T-helper 2 cell treated with Interferon-gamma antibody and Interleukin-4, amounts not matched to agents 5 μg/mL and 100 μg/mL, for 36 hours (primary cell): ENCODE data around the gene SCAPER.

ENCODE experiments used
- DNase-seq: peaks from one replicate; pipeline ENCODE4 v3.0.0; 2021; ENCODE audit warnings: low spot score
- H3K27ac Mint-ChIP-seq: one replicate; pipeline ENCODE4 v1.8.0; 2021; ENCODE audit warnings: mild to moderate bottlenecking, mixed read lengths
- H3K27me3 Mint-ChIP-seq: one replicate; pipeline ENCODE4 v1.8.0; 2021; ENCODE audit warnings: low read depth, mixed read lengths
- H3K36me3 Mint-ChIP-seq: one replicate; pipeline ENCODE4 v1.8.0; 2021; ENCODE audit warnings: low read depth, mixed read lengths
- H3K4me1 Mint-ChIP-seq: one replicate; pipeline ENCODE4 v1.8.0; 2021; ENCODE audit warnings: low read depth, mixed read lengths
- H3K4me3 Mint-ChIP-seq: one replicate; pipeline ENCODE4 v1.8.0; 2022; ENCODE audit warnings: mild to moderate bottlenecking, moderate library complexity, mixed read lengths
- H3K9me3 Mint-ChIP-seq: one replicate; pipeline ENCODE4 v1.8.0; 2021; ENCODE audit warnings: mixed read lengths

The SCAPER gene

DNA sequence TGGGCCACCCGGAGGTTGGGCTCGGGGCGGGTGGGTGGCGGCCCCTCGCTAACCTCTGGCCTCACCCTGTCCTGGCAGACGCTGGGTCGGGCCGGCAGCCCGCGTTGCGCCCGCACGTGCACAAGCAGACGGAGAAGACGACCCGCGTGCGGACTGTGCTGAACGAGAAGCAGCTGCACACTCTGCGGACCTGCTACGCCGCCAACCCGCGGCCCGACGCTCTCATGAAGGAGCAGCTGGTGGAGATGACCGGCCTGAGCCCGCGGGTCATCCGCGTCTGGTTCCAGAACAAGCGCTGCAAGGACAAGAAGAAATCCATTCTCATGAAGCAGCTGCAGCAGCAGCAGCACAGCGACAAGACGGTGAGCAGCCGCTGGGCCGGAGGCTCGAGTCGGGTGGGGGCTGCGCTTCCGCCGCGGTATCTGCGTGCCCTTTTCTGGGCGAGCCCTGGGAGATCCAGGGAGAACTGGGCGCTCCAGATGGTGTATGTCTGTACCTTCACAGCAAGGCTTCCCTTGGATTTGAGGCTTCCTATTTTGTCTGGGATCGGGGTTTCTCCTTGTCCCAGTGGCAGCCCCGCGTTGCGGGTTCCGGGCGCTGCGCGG lies 564.8 kb downstream of the SCAPER start:
- no peak overlapping the region for H3K27ac Mint-ChIP-seq
- H3K27me3 Mint-ChIP-seq = peaks cover 81% of the 10 kb centered on the region
- peak overlapping the region; percentile 87 for H3K4me3 Mint-ChIP-seq
- H3K9me3 Mint-ChIP-seq = no peaks in the 10 kb centered on the region
- peaks cover 13% of the 10 kb centered on the region for H3K36me3 Mint-ChIP-seq
- peaks cover 36% of the 10 kb centered on the region for H3K4me1 Mint-ChIP-seq
- no peak for DNase-seq

- H3K27me3 Mint-ChIP-seq = peaks cover 77% of the 10 kb centered on the region
- no peaks in the 10 kb centered on the region for H3K9me3 Mint-ChIP-seq
- H3K36me3 Mint-ChIP-seq = peaks cover 13% of the 10 kb centered on the region
- no peak for DNase-seq
- peaks cover 36% of the 10 kb centered on the region for H3K4me1 Mint-ChIP-seq
- peak overlapping the region; percentile 87 for H3K4me3 Mint-ChIP-seq
- H3K27ac Mint-ChIP-seq = no peak overlapping the region
These were observed 565.6 kb downstream of the SCAPER start for GRCh38 chr15:76339305-76340197.

- Mint-ChIP-seq H3K4me3 (peak overlapping the region; percentile 54), H3K4me1 (peaks cover 36% of the 10 kb centered on the region), H3K27me3 (peaks cover 72% of the 10 kb centered on the region), H3K27ac (peak overlapping the region; percentile 1), H3K36me3 (peaks cover 13% of the 10 kb centered on the region), H3K9me3 (no peaks in the 10 kb centered on the region)
- DNase-seq = no peak
These were observed 566.4 kb downstream of the SCAPER start for GRCh38 chr15:76338486-76339304.

- H3K27ac Mint-ChIP-seq = no peak overlapping the region
- DNase-seq = no peak
These were observed 567.2 kb downstream of the SCAPER start for GRCh38 chr15:76337696-76338485.

DNA sequence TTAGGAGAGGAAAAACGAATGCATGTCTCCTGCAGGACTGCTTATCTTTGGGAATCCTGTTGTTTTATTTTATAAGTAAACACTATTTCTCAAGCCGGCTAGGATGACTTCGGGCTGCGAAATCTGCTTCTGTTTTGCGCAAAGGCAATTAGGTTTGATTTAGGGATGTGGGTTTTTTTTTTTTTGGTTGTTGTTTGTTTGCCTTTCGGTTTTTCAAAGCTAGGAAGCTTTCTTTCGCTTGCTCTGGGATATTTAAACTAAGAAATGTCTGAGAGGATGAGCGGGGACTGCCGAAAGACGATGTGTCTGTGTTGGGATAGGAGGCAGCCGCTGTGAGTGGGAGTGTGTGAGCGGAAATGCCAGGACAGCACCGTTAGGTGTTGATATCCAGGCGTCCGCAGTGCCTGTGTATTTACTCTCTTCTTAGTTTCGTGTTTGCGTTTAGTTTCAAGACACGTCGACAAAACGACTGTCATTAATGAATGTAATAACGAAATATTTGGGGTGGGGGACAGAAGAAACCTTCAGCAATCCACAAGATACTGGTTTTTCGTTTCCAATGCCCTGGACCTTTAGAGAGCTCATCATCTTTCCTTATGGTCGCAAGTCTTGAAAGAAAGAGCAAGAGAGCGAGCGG lies 568.0 kb downstream of the SCAPER start:
- peaks cover 13% of the 10 kb centered on the region for H3K36me3 Mint-ChIP-seq

More at GRCh38 chr15:76337696-76338485, 567.2 kb downstream of the SCAPER start:
- peaks cover 36% of the 10 kb centered on the region for H3K4me1 Mint-ChIP-seq
- H3K36me3 Mint-ChIP-seq = peaks cover 13% of the 10 kb centered on the region
- peaks cover 64% of the 10 kb centered on the region for H3K27me3 Mint-ChIP-seq
- peak overlapping the region; percentile 95 for H3K4me3 Mint-ChIP-seq
- H3K9me3 Mint-ChIP-seq = no peaks in the 10 kb centered on the region

GRCh38 chr15:76336254-76337058 lies 568.7 kb downstream of the SCAPER start, which contains the start of gene ISL2:
Gene ISL2 (plus strand): TSS chr15:76336773. CDS start chr15:76336884, 111 bp downstream.
- H3K4me3 Mint-ChIP-seq = peak within 1 kb of the TSS; percentile 95
- H3K9me3 Mint-ChIP-seq = no peaks in the 10 kb centered on the region
- peaks cover 13% of the 10 kb centered on the region for H3K36me3 Mint-ChIP-seq
- H3K27ac Mint-ChIP-seq = peak within 1 kb of the TSS; percentile 70
- peaks cover 33% of the 10 kb centered on the region for H3K4me1 Mint-ChIP-seq
- H3K27me3 Mint-ChIP-seq = peaks cover 55% of the 10 kb centered on the region
- DNase-seq = peak; percentile 88

More for the DNA sequence above, 568.0 kb downstream of the SCAPER start:
- DNase-seq = no peak
- H3K27ac Mint-ChIP-seq = peak overlapping the region; percentile 70
- no peaks in the 10 kb centered on the region for H3K9me3 Mint-ChIP-seq
- peaks cover 62% of the 10 kb centered on the region for H3K27me3 Mint-ChIP-seq
- peaks cover 36% of the 10 kb centered on the region for H3K4me1 Mint-ChIP-seq
- peak overlapping the region; percentile 95 for H3K4me3 Mint-ChIP-seq

DNA sequence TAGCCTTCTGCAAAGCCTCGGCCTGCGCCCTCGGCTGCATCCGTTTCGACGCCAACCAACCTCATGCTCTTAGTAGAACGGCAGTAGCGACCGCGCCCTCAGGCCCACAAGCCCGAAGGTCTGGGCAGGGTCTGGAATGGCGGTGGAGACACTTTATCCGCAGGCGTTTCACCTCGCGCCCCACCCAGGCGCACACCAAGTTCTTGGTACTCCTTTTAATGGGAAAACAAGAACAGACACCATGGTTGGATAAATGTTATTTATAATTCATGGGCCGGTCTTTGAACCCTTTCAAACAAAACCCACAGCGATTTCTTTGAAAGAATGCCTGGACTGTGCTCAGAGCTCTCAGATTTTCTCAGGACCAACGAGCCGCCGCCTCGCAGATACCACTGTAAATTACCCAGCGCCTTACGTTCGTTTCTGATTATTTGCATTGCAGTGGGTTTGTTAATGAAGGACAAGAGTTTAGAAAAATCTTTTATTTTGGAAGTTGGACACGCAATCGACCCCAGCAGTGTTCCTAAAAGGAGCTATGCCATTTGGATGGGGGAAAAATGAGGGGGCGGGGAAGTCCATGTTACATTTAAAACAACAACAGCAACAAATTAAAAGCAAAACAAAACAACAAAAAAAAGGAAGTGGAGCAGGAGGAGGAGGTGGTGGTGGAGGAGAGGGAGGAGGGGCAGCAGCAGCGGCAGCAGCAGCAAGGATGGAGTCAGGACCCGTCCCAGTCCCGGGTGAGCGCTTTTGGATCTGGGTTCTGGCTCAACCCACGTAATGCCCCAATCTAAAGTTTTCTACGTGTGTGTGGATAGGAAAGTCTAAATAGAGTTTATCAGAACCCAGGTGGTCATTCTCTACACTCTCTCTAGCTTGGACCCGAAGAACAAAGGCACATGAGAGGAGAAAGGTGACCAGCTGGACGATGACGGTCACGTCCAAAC lies 569.6 kb downstream of the SCAPER start:
- peak overlapping the region; percentile 60 for H3K27ac Mint-ChIP-seq
- no peak for DNase-seq
- H3K4me1 Mint-ChIP-seq = peaks cover 31% of the 10 kb centered on the region
- peaks cover 13% of the 10 kb centered on the region for H3K36me3 Mint-ChIP-seq
- peak overlapping the region; percentile 95 for H3K4me3 Mint-ChIP-seq
- H3K27me3 Mint-ChIP-seq = peaks cover 48% of the 10 kb centered on the region
- no peaks in the 10 kb centered on the region for H3K9me3 Mint-ChIP-seq

GRCh38 chr15:76334438-76335306 lies 570.5 kb downstream of the SCAPER start:
- Mint-ChIP-seq H3K4me3 (peak overlapping the region; percentile 95), H3K27ac (no peak overlapping the region), H3K9me3 (no peaks in the 10 kb centered on the region), H3K27me3 (peaks cover 46% of the 10 kb centered on the region), H3K4me1 (peaks cover 27% of the 10 kb centered on the region), H3K36me3 (peaks cover 9% of the 10 kb centered on the region)
- DNase-seq = no peak

- H3K36me3 Mint-ChIP-seq = peaks cover 9% of the 10 kb centered on the region
- no peak overlapping the region for H3K27ac Mint-ChIP-seq
- peaks cover 25% of the 10 kb centered on the region for H3K4me1 Mint-ChIP-seq
- H3K9me3 Mint-ChIP-seq = no peaks in the 10 kb centered on the region
- no peak for DNase-seq
- H3K4me3 Mint-ChIP-seq = no peak overlapping the region
- peaks cover 46% of the 10 kb centered on the region for H3K27me3 Mint-ChIP-seq
These were observed 571.3 kb downstream of the SCAPER start for GRCh38 chr15:76333720-76334437.

- peaks cover 5% of the 10 kb centered on the region for H3K36me3 Mint-ChIP-seq
These were observed 571.8 kb downstream of the SCAPER start for GRCh38 chr15:76333309-76333708.

More at GRCh38 chr15:76333309-76333708, 571.8 kb downstream of the SCAPER start:
- peaks cover 46% of the 10 kb centered on the region for H3K27me3 Mint-ChIP-seq
- no peak overlapping the region for H3K27ac Mint-ChIP-seq
- DNase-seq = no peak
- H3K9me3 Mint-ChIP-seq = no peaks in the 10 kb centered on the region
- no peak overlapping the region for H3K4me3 Mint-ChIP-seq
- H3K4me1 Mint-ChIP-seq = peaks cover 20% of the 10 kb centered on the region
